Bone marrow (tissue), 2 donors: ENCODE data around the gene AIM2.
A peak's percentile ranks its signal among the peaks of the same experiment; 100 is the strongest.
"Not testable (repeated sequence)": the region's sequence is repeated elsewhere in the genome, so short reads cannot be mapped to it uniquely, and the experiment has no call there.

ENCODE experiments used
- DNase-seq, 2 donors: peaks; one replicate each; lab custom pipeline; 2025; lab: John Stamatoyannopoulos, UW

AIM2 gene

GRCh38 chr1:159079525-159079924 lies 3.0 kb upstream of the AIM2 start:
- no peak for DNase-seq

- DNase-seq: peak in 1 of 2 donors; percentile 56
Measured at GRCh38 chr1:159077120-159077961, 775 bp upstream of the AIM2 start.

- peak in 1 of 2 donors; percentile 32 for DNase-seq
Measured at GRCh38 chr1:159071970-159072582, 4.5 kb downstream of the AIM2 start.

GRCh38 chr1:159068886-159069285 lies 7.7 kb downstream of the AIM2 start:
- DNase-seq: no peak

- DNase-seq: peak in 1 of 2 donors; percentile 65
Measured at GRCh38 chr1:159067699-159068621, 8.6 kb downstream of the AIM2 start.

- DNase-seq: no peak
Measured at GRCh38 chr1:159066108-159066507, 10.5 kb downstream of the AIM2 start.

- DNase-seq: no peak
Measured at GRCh38 chr1:159065106-159065505, 11.5 kb downstream of the AIM2 start.

- DNase-seq: no peak
Measured at GRCh38 chr1:159058751-159059150, 17.8 kb downstream of the AIM2 start.

GRCh38 chr1:159056069-159056698 lies 20.4 kb downstream of the AIM2 start:
- no peak for DNase-seq

- no peak for DNase-seq
Measured at GRCh38 chr1:159055181-159055641, 21.4 kb downstream of the AIM2 start.

- no peak for DNase-seq
Measured at GRCh38 chr1:159054427-159054826, 22.1 kb downstream of the AIM2 start.

- DNase-seq: no peak
Measured at GRCh38 chr1:159051436-159051835, 25.1 kb downstream of the AIM2 start.

GRCh38 chr1:159046486-159046885 lies 30.1 kb downstream of the AIM2 start:
- not testable (repeated sequence) for DNase-seq

- no peak for DNase-seq
Measured at GRCh38 chr1:159040893-159041724, 35.5 kb downstream of the AIM2 start.

GRCh38 chr1:159040206-159040605 lies 36.4 kb downstream of the AIM2 start:
- DNase-seq: no peak

- no peak for DNase-seq
Measured at GRCh38 chr1:159030877-159031447, 45.6 kb downstream of the AIM2 start.

GRCh38 chr1:159030311-159030710 lies 46.3 kb downstream of the AIM2 start:
- no peak for DNase-seq

- not testable (repeated sequence) for DNase-seq
Measured at GRCh38 chr1:159026841-159027240, 49.7 kb downstream of the AIM2 start.

GRCh38 chr1:159025043-159025442 lies 51.5 kb downstream of the AIM2 start:
- DNase-seq: no peak

GRCh38 chr1:159023723-159024122 lies 52.8 kb downstream of the AIM2 start:
- DNase-seq: no peak
